ENCODE results near the gene CCDC150.

DNA sequence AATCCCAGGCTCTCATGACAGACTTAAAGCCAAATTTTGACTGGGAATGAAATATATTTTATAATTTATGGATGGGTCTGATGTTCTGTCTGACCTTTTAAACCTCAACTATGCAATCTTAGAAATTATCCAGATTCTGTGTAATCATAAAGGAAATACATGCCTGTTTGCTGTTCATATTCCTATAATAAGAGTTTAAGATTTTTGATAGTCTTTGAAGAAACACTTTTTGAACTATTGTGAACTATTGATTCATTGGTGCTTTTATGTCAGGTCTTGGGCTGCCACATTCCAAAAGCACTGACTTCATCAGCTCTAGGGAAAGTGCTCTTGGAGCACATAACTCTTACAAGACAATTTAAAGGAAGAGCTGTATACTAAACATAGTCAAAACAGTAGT, 64.2 kb downstream of the CCDC150 start:
- TF ChIP-seq CTCF (IDR thresholded peaks at IDR 0.05 in 8 of 11, conservative IDR thresholded peaks at IDR 0.05 in 3 of 11), result no peak
- TF ChIP-seq POLR2AphosphoS5 (IDR thresholded peaks at IDR 0.05), result no peak
- no peak for TF ChIP-seq POLR2A (IDR thresholded peaks at IDR 0.05)
